Measurements from ENCODE around the gene ZMAT5. TPM values are rescaled to one million over a fixed set of nuclear protein-coding genes. Genes with fewer than 3 reads are reported as not detected.
"Not testable (repeated sequence)": the region's sequence is repeated elsewhere in the genome, so short reads cannot be mapped to it uniquely, and the experiment has no call there.

Gene ZMAT5
- total RNA-seq, 1 experiment from 2014 or later: 21.0 TPM

GRCh38 chr22:29758068-29758622 lies 8.7 kb downstream of the ZMAT5 start:
- H3K27me3 Mint-ChIP-seq (ENCODE audit: unreplicated experiment): no peaks in the 10 kb centered on the region
- no peaks in the 10 kb centered on the region for H3K36me3 Mint-ChIP-seq (ENCODE audit: insufficient read depth, unreplicated experiment)
- H3K4me3 Mint-ChIP-seq (ENCODE audit: low read depth, unreplicated experiment): no peak overlapping the region
- H3K9me3 Mint-ChIP-seq (ENCODE audit: low read depth, unreplicated experiment): no peaks in the 10 kb centered on the region
- no peak for DNase-seq
- no TSS peak for BruUV-seq (replicated peaks)
- CTCF ChIA-PET: no interaction called here
- TF ChIP-seq, protein P1, sequence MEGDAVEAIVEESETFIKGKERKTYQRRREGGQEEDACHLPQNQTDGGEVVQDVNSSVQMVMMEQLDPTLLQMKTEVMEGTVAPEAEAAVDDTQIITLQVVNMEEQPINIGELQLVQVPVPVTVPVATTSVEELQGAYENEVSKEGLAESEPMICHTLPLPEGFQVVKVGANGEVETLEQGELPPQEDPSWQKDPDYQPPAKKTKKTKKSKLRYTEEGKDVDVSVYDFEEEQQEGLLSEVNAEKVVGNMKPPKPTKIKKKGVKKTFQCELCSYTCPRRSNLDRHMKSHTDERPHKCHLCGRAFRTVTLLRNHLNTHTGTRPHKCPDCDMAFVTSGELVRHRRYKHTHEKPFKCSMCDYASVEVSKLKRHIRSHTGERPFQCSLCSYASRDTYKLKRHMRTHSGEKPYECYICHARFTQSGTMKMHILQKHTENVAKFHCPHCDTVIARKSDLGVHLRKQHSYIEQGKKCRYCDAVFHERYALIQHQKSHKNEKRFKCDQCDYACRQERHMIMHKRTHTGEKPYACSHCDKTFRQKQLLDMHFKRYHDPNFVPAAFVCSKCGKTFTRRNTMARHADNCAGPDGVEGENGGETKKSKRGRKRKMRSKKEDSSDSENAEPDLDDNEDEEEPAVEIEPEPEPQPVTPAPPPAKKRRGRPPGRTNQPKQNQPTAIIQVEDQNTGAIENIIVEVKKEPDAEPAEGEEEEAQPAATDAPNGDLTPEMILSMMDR (IDR thresholded peaks at IDR 0.05; ENCODE audit: unreplicated experiment): no peak
- intact Hi-C loops (cut with micrococcal nuclease; ENCODE audit: unreplicated experiment): no loop called here
- no peaks in the 10 kb centered on the region for H3K4me1 Mint-ChIP-seq (ENCODE audit: low read depth, unreplicated experiment)
- H3K27ac Mint-ChIP-seq (ENCODE audit: unreplicated experiment): no peak overlapping the region

DNA sequence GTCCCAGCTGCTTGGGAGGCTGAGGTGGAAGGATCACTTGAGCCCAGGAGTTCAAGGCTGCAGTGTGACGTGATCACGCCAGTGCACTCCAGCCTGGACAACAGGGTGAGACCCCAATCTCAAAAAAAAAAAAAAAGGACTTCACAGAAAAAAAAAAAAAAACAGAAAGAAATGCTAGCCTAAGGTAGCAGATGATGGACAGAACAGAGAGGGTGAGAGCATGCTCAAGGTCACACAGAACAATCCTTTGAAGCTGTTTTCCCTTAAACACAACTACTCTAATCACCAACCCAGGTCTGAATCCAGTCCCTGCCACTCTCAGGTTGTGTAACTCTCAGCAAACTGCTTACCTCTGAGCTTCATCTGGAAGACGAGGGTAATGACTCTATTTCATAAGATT lies 9.7 kb downstream of the ZMAT5 start:
- no TSS peak for BruUV-seq (replicated peaks)
- H3K27me3 Mint-ChIP-seq (ENCODE audit: unreplicated experiment): no peaks in the 10 kb centered on the region
- H3K4me1 Mint-ChIP-seq (ENCODE audit: low read depth, unreplicated experiment): no peaks in the 10 kb centered on the region
- TF ChIP-seq, protein P1 (IDR thresholded peaks at IDR 0.05; ENCODE audit: unreplicated experiment): no peak
- no peaks in the 10 kb centered on the region for H3K36me3 Mint-ChIP-seq (ENCODE audit: insufficient read depth, unreplicated experiment)
- no peak overlapping the region for H3K27ac Mint-ChIP-seq (ENCODE audit: unreplicated experiment)
- no peak overlapping the region for H3K4me3 Mint-ChIP-seq (ENCODE audit: low read depth, unreplicated experiment)
- CTCF ChIA-PET: interaction anchor here (0.7 kb wide), 1 partner anchor 47 kb away, joined by 12 read pairs; no protein-coding TSS in a partner anchor
- no peaks in the 10 kb centered on the region for H3K9me3 Mint-ChIP-seq (ENCODE audit: low read depth, unreplicated experiment)
- DNase-seq: no peak
- intact Hi-C loops (cut with micrococcal nuclease; ENCODE audit: unreplicated experiment): no loop called here

DNA sequence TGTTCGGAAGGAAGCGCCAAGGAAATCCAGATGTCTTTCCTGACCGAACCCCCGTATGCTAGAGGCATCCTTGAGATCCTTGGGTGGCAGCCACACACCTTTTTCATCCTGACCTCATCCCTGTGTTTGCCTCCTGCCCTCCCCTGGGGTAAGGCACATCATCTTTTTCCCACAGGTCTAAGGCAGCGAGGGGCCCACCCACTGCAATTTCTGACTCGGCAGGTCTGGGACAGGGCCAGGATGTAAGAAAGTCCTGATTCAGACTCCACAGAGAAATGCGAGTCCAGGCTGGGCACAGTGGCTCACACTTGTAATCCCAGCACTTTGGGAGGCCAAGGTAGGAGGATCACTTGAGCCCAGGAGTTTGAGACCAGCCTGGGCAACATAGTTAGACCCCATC lies 10.5 kb downstream of the ZMAT5 start:
- Mint-ChIP-seq H3K4me3 (ENCODE audit: low read depth, unreplicated experiment) (no peak overlapping the region), H3K36me3 (ENCODE audit: insufficient read depth, unreplicated experiment) (no peaks in the 10 kb centered on the region), H3K27ac (ENCODE audit: unreplicated experiment) (no peak overlapping the region), H3K9me3 (ENCODE audit: low read depth, unreplicated experiment) (no peaks in the 10 kb centered on the region), H3K4me1 (ENCODE audit: low read depth, unreplicated experiment) (no peaks in the 10 kb centered on the region), H3K27me3 (ENCODE audit: unreplicated experiment) (no peaks in the 10 kb centered on the region)
- intact Hi-C loops (cut with micrococcal nuclease; ENCODE audit: unreplicated experiment): no loop called here
- no peak for DNase-seq
- CTCF ChIA-PET: no interaction called here
- no TSS peak for BruUV-seq (replicated peaks)
- TF ChIP-seq, protein P1 (IDR thresholded peaks at IDR 0.05; ENCODE audit: unreplicated experiment): no peak

DNA sequence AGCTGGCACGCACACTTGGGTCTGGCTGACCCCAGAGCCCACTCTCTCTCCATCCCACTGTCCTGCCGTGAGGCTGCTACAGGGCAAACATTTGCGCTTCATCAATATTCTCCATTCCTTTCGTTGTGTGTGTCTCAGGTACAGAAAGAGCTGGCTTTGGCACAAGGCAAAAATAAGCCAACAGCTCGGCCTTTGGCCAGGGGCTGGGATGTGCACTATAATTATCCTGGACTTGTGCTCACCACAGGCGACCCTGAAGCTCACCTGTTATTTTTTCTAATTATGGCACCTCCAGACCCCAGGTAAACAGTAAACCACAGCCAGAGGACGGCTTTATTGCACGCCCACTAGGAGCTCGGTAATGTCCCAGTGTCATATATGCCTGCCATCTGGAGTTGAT lies 10.9 kb downstream of the ZMAT5 start:
- Mint-ChIP-seq H3K4me1 (ENCODE audit: low read depth, unreplicated experiment) (peaks cover under 1% of the 10 kb centered on the region), H3K9me3 (ENCODE audit: low read depth, unreplicated experiment) (no peaks in the 10 kb centered on the region), H3K27ac (ENCODE audit: unreplicated experiment) (no peak overlapping the region), H3K27me3 (ENCODE audit: unreplicated experiment) (no peaks in the 10 kb centered on the region), H3K4me3 (ENCODE audit: low read depth, unreplicated experiment) (no peak overlapping the region), H3K36me3 (ENCODE audit: insufficient read depth, unreplicated experiment) (no peaks in the 10 kb centered on the region)
- DNase-seq: no peak
- intact Hi-C loops (cut with micrococcal nuclease; ENCODE audit: unreplicated experiment): no loop called here
- BruUV-seq (replicated peaks): no TSS peak
- CTCF ChIA-PET: no interaction called here
- TF ChIP-seq, protein P1 (IDR thresholded peaks at IDR 0.05; ENCODE audit: unreplicated experiment): no peak

GRCh38 chr22:29754658-29755395 lies 12.0 kb downstream of the ZMAT5 start:
- CTCF ChIA-PET; H3K27me3 Mint-ChIP-seq (ENCODE audit: unreplicated experiment); BruUV-seq (replicated peaks); intact Hi-C loops (cut with micrococcal nuclease; ENCODE audit: unreplicated experiment); H3K4me3 Mint-ChIP-seq (ENCODE audit: low read depth, unreplicated experiment); H3K27ac Mint-ChIP-seq (ENCODE audit: unreplicated experiment); H3K4me1 Mint-ChIP-seq (ENCODE audit: low read depth, unreplicated experiment); H3K36me3 Mint-ChIP-seq (ENCODE audit: insufficient read depth, unreplicated experiment); DNase-seq; H3K9me3 Mint-ChIP-seq (ENCODE audit: low read depth, unreplicated experiment): not testable (repeated sequence)

Measured in Calu3 (cell line).